Parathyroid adenoma (tissue), 2 donors: ENCODE data around the gene OSCP1.

Experiments
- H2AFZ ChIP-seq: fragments of 300-600 bp; sonication (generic); one replicate; pipeline ENCODE4 v1.7.0; 2017; ENCODE audit warnings: antibody characterized with exemption, mild to moderate bottlenecking
- H3K27ac ChIP-seq: fragments of 300-600 bp; sonication (generic); one replicate; pipeline ENCODE4 v1.7.0; 2017
- H3K27me3 ChIP-seq: fragments of 300-600 bp; sonication (generic); one replicate; pipeline ENCODE4 v1.7.0; 2017; ENCODE audit warnings: low read length; ENCODE audit not compliant: control insufficient read depth, insufficient read depth
- H3K36me3 ChIP-seq: fragments of 300-600 bp; sonication (generic); one replicate; pipeline ENCODE4 v1.7.0; 2017; ENCODE audit warnings: low read length; ENCODE audit not compliant: control insufficient read depth, insufficient read depth
- H3K4me1 ChIP-seq: fragments of 300-600 bp; sonication (generic); one replicate; pipeline ENCODE4 v1.7.0; 2017; ENCODE audit warnings: control low read depth
- H3K4me2 ChIP-seq: fragments of 300-600 bp; sonication (generic); one replicate; pipeline ENCODE4 v1.7.0; 2017; ENCODE audit warnings: low read length
- H3K4me3 ChIP-seq: fragments of 300-600 bp; sonication (generic); one replicate; pipeline ENCODE4 v1.7.0; 2017; ENCODE audit warnings: low read depth, low read length
- H3K79me2 ChIP-seq: fragments of 300-600 bp; sonication (generic); one replicate; pipeline ENCODE4 v1.7.0; 2017; ENCODE audit warnings: control low read depth
- H3K9ac ChIP-seq: fragments of 300-600 bp; sonication (generic); one replicate; pipeline ENCODE4 v1.7.0; 2017; ENCODE audit warnings: mild to moderate bottlenecking
- H3K9me3 ChIP-seq: fragments of 300-600 bp; sonication (generic); one replicate; pipeline ENCODE4 v1.7.0; 2017; ENCODE audit warnings: low read length; ENCODE audit not compliant: control insufficient read depth
- TF ChIP-seq, protein P1 (sequence below): fragments of 300-600 bp; sonication (generic); IDR thresholded peaks from one replicate; pipeline ENCODE4 v1.7.0; 2017; ENCODE audit warnings: antibody characterized with exemption, mild to moderate bottlenecking
- donor health status: primary hyperparathyroidism.

Gene OSCP1

GRCh38 chr1:36475910-36476604 is 25.8 kb upstream of the OSCP1 start:
- TF ChIP-seq, protein P1, sequence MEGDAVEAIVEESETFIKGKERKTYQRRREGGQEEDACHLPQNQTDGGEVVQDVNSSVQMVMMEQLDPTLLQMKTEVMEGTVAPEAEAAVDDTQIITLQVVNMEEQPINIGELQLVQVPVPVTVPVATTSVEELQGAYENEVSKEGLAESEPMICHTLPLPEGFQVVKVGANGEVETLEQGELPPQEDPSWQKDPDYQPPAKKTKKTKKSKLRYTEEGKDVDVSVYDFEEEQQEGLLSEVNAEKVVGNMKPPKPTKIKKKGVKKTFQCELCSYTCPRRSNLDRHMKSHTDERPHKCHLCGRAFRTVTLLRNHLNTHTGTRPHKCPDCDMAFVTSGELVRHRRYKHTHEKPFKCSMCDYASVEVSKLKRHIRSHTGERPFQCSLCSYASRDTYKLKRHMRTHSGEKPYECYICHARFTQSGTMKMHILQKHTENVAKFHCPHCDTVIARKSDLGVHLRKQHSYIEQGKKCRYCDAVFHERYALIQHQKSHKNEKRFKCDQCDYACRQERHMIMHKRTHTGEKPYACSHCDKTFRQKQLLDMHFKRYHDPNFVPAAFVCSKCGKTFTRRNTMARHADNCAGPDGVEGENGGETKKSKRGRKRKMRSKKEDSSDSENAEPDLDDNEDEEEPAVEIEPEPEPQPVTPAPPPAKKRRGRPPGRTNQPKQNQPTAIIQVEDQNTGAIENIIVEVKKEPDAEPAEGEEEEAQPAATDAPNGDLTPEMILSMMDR, result no peak
- H3K9me3 ChIP-seq, result no peaks in the 10 kb centered on the region
- no peaks in the 10 kb centered on the region for H3K27me3 ChIP-seq
- no peak overlapping the region for H3K4me2 ChIP-seq
- H3K79me2 ChIP-seq, result no peaks in the 10 kb centered on the region
- H3K4me3 ChIP-seq, result no peak overlapping the region
- H3K27ac ChIP-seq, result no peak overlapping the region
- no peak overlapping the region for H2AFZ ChIP-seq
- peaks cover 3% of the 10 kb centered on the region for H3K4me1 ChIP-seq
- H3K9ac ChIP-seq, result no peak overlapping the region
- no peaks in the 10 kb centered on the region for H3K36me3 ChIP-seq

DNA sequence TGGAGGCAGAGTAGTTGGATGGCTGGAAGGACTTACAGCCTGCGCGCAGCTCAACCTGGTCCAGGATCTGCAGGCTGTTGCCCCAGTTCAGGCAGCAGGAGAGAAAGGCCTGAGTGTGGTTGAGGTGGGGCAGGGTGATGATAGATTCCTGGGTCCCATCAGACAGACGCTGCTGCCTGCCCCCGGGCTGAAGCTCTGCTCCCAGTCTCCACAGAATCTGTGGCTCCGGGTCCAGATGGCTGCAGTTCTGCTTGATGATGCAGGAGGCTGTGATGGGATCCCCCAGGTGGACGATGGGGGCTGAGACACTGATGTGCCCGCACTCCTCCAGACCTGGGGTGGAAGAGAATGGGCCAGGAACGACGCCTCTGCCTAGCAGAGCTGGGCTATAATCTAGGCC is 25.1 kb upstream of the OSCP1 start:
- Histone ChIP-seq H3K4me3 (no peak overlapping the region), H3K4me2 (no peak overlapping the region), H3K79me2 (no peaks in the 10 kb centered on the region), H3K9me3 (no peaks in the 10 kb centered on the region), H3K9ac (no peak overlapping the region), H3K4me1 (peaks cover 3% of the 10 kb centered on the region), H3K27ac (no peak overlapping the region), H2AFZ (no peak overlapping the region), H3K36me3 (no peaks in the 10 kb centered on the region), H3K27me3 (no peaks in the 10 kb centered on the region)
- TF ChIP-seq, protein P1, result no peak

- H3K27ac ChIP-seq, result no peak overlapping the region
- no peaks in the 10 kb centered on the region for H3K79me2 ChIP-seq
- H3K36me3 ChIP-seq, result no peaks in the 10 kb centered on the region
- H3K9me3 ChIP-seq, result no peaks in the 10 kb centered on the region
- H3K27me3 ChIP-seq, result no peaks in the 10 kb centered on the region
- H3K4me3 ChIP-seq, result no peak overlapping the region
- H2AFZ ChIP-seq, result no peak overlapping the region
- no peak overlapping the region for H3K4me2 ChIP-seq
- H3K9ac ChIP-seq, result no peak overlapping the region
- TF ChIP-seq, protein P1, result no peak
- H3K4me1 ChIP-seq, result no peaks in the 10 kb centered on the region
Measured at GRCh38 chr1:36472656-36473055, 22.4 kb upstream of the OSCP1 start.

DNA sequence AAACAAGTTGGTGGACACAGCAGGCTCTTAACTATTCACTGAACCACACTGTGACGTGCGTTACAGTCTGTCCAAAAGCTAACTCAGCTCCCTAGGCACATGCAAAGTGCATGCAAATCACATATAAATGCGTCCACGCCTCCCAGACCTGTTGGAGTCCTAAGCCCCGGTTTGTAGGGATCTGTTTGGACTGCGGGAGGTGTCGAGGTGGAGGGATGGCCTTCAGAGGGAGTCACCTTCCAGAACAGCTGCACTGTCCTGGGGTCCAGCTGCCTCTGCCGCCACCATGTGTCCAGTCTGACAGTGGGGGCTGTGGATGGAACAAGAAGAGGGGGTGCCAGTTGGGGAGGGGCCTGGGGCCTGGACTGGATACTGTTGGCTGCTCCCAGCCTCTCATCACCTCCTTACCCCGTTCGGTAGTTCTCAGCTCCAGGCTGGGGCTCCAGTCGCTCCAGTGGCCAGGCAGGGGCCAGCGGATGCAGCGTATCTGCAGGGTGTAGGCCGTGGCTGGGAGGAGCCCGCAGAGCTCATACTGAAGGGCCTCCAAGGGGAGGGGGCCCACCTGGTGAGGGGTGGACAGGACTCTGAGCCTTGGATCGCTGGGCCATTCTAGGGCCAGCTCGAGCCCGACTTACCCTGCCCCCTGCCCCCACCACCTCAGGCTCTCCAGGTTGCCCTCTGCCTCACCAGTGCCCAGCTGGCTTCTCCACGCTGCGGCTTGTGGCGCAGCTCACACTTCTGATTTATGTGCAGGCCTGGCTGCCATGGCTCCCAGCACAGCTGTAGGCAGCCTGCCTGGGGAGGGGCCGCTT is 21.8 kb upstream of the OSCP1 start:
- H3K36me3 ChIP-seq, result no peaks in the 10 kb centered on the region

More for the DNA sequence above, 21.8 kb upstream of the OSCP1 start:
- no peaks in the 10 kb centered on the region for H3K27me3 ChIP-seq
- no peaks in the 10 kb centered on the region for H3K9me3 ChIP-seq
- no peak overlapping the region for H2AFZ ChIP-seq
- no peaks in the 10 kb centered on the region for H3K79me2 ChIP-seq
- no peaks in the 10 kb centered on the region for H3K4me1 ChIP-seq
- no peak overlapping the region for H3K27ac ChIP-seq
- TF ChIP-seq, protein P1, result no peak
- H3K9ac ChIP-seq, result no peak overlapping the region
- H3K4me2 ChIP-seq, result no peak overlapping the region
- no peak overlapping the region for H3K4me3 ChIP-seq
